Mammary epithelial cell (primary cell): ENCODE measurements around the gene GSTM1.
"Not testable (repeated sequence)": the region's sequence is repeated elsewhere in the genome, so short reads cannot be mapped to it uniquely, and the experiment has no call there.

Experiments
- EZH2 ChIP-seq: IDR thresholded peaks from 2 replicates; pipeline ENCODE4 v1.6.1; 2012; ENCODE audit warnings: low read length, inconsistent platforms, borderline replicate concordance
- TF ChIP-seq, protein P1 (sequence below), 2 donors: IDR thresholded peaks in 1 of 2; conservative IDR thresholded peaks in 1 of 2; 2 replicates each; pipeline ENCODE4 v1.5.1; 2011 to 2012; ENCODE audit warnings: inconsistent platforms in 2 of 2, low read length in 2 of 2, mild to moderate bottlenecking in 2 of 2, control low read depth in 1 of 2, low read depth in 1 of 2; ENCODE audit not compliant: insufficient read depth in 1 of 2; ENCODE audit errors: extremely low read depth in 1 of 2

DNA sequence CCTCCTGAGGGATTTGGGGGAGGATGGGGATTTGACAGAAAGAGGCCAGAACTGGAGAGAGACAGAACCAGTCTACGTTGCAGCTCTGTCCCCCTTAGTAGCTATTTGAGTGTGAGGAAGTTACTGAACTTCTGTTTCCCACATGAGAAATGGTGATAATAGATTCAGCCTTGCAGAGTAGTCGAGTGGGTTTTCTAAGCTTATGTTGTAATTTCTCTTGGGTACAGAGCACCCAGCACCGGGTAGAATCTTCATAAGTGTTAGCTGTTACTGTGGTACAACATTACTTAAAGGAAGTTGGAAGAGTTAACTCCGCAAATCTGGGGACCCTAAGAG is 27.0 kb upstream of the GSTM1 start:
- TF ChIP-seq, protein P1, sequence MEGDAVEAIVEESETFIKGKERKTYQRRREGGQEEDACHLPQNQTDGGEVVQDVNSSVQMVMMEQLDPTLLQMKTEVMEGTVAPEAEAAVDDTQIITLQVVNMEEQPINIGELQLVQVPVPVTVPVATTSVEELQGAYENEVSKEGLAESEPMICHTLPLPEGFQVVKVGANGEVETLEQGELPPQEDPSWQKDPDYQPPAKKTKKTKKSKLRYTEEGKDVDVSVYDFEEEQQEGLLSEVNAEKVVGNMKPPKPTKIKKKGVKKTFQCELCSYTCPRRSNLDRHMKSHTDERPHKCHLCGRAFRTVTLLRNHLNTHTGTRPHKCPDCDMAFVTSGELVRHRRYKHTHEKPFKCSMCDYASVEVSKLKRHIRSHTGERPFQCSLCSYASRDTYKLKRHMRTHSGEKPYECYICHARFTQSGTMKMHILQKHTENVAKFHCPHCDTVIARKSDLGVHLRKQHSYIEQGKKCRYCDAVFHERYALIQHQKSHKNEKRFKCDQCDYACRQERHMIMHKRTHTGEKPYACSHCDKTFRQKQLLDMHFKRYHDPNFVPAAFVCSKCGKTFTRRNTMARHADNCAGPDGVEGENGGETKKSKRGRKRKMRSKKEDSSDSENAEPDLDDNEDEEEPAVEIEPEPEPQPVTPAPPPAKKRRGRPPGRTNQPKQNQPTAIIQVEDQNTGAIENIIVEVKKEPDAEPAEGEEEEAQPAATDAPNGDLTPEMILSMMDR (conservative IDR thresholded peaks at IDR 0.05 in 1 of 2, IDR thresholded peaks at IDR 0.05 in 1 of 2; ENCODE audit: extremely low read depth in 1 of 2, insufficient read depth in 1 of 2, low read depth in 1 of 2, low read length in 2 of 2): not testable (repeated sequence)
- TF ChIP-seq EZH2: not testable (repeated sequence)
